H9 (cell line): ENCODE results near the gene NFU1. TPM values are rescaled to one million over a fixed set of nuclear protein-coding genes. Genes with fewer than 3 reads are reported as not detected.

Experiments used
- DNase-seq: peaks from one replicate; pipeline ENCODE4 v3.0.0-alpha.2; 2017
- H2AFZ ChIP-seq: one replicate; pipeline ENCODE4 v1.6.1; 2013; ENCODE audit warnings: mild to moderate bottlenecking, low read length, control low read depth, moderate library complexity
- H2AK5ac ChIP-seq: 2 replicates; pipeline ENCODE4 v1.6.1; 2013; ENCODE audit warnings: low read length, control low read depth, mixed read lengths; ENCODE audit not compliant: insufficient read length
- H2BK120ac ChIP-seq: one replicate; pipeline ENCODE4 v1.6.1; 2013; ENCODE audit warnings: low read depth, mild to moderate bottlenecking, low read length, control low read depth, inconsistent platforms; ENCODE audit not compliant: poor library complexity, severe bottlenecking
- H2BK12ac ChIP-seq: 2 replicates; pipeline ENCODE4 v1.6.1; 2013; ENCODE audit warnings: low read length, control low read depth, mixed read lengths, low read depth; ENCODE audit not compliant: insufficient read length
- H2BK15ac ChIP-seq: 2 replicates; pipeline ENCODE4 v1.6.1; 2013; ENCODE audit warnings: low read depth, low read length, control low read depth
- H2BK20ac ChIP-seq: one replicate; pipeline ENCODE4 v1.6.1; 2013; ENCODE audit warnings: low read depth, mild to moderate bottlenecking, low read length, control low read depth, inconsistent platforms; ENCODE audit not compliant: poor library complexity, severe bottlenecking
- H2BK5ac ChIP-seq: 2 replicates; pipeline ENCODE4 v1.6.1; 2013; ENCODE audit warnings: low read length, control low read depth, mixed read lengths; ENCODE audit not compliant: insufficient read length
- H3K14ac ChIP-seq: 2 replicates; pipeline ENCODE4 v1.6.1; 2013; ENCODE audit warnings: low read length, control low read depth; ENCODE audit not compliant: insufficient read depth
- H3K18ac ChIP-seq: 2 replicates; pipeline ENCODE4 v1.6.1; 2013; ENCODE audit warnings: low read depth, mild to moderate bottlenecking, mixed read lengths, low read length, control low read depth; ENCODE audit not compliant: insufficient read length
- H3K23ac ChIP-seq: 2 replicates; pipeline ENCODE4 v1.6.1; 2013; ENCODE audit warnings: low read length, control low read depth, mixed read lengths, low read depth; ENCODE audit not compliant: insufficient read length
- H3K23me2 ChIP-seq: 2 replicates; pipeline ENCODE4 v1.6.1; 2013; ENCODE audit warnings: low read depth, mild to moderate bottlenecking, mixed read lengths, low read length, control low read depth; ENCODE audit not compliant: insufficient read length, poor library complexity, severe bottlenecking
- H3K27ac ChIP-seq: 2 replicates; pipeline ENCODE4 v1.5.1; 2013; ENCODE audit warnings: low read length, control low read depth, mixed read lengths, low read depth; ENCODE audit not compliant: insufficient read length
- H3K27me3 ChIP-seq: 2 replicates; pipeline ENCODE4 v1.6.1; 2013; ENCODE audit warnings: low read length, control low read depth, inconsistent platforms; ENCODE audit not compliant: insufficient read depth
- H3K4ac ChIP-seq: 2 replicates; pipeline ENCODE4 v1.6.1; 2013; ENCODE audit warnings: low read depth, mild to moderate bottlenecking, control low read depth, inconsistent platforms, low read length, moderate library complexity
- H3K4me1 ChIP-seq: 2 replicates; pipeline ENCODE4 v1.6.1; 2013; ENCODE audit warnings: low read length, control low read depth, inconsistent platforms; ENCODE audit not compliant: insufficient read depth
- H3K4me2 ChIP-seq: 2 replicates; pipeline ENCODE4 v1.6.1; 2013; ENCODE audit warnings: low read length, control low read depth, mixed read lengths; ENCODE audit not compliant: insufficient read length, insufficient read depth
- H3K56ac ChIP-seq: 2 replicates; pipeline ENCODE4 v1.6.1; 2013; ENCODE audit warnings: low read depth, mild to moderate bottlenecking, mixed read lengths, low read length, control low read depth; ENCODE audit not compliant: insufficient read length
- H3K79me1 ChIP-seq: 2 replicates; pipeline ENCODE4 v1.6.1; 2013; ENCODE audit warnings: low read depth, mild to moderate bottlenecking, moderate library complexity, low read length, control low read depth, inconsistent platforms; ENCODE audit not compliant: insufficient read depth, poor library complexity, severe bottlenecking
- H3K79me2 ChIP-seq: 2 replicates; pipeline ENCODE4 v1.6.1; 2013; ENCODE audit warnings: low read length, control low read depth, inconsistent platforms; ENCODE audit not compliant: insufficient read depth
- H3K9ac ChIP-seq: 2 replicates; pipeline ENCODE4 v1.6.1; 2013; ENCODE audit warnings: low read length, control low read depth, mixed read lengths; ENCODE audit not compliant: insufficient read length; ENCODE audit errors: extremely low read depth
- H3K9me3 ChIP-seq: one replicate; pipeline ENCODE4 v1.6.1; 2013; ENCODE audit warnings: low read depth, low read length, inconsistent platforms; ENCODE audit not compliant: control insufficient read depth
- H3T11ph ChIP-seq: one replicate; pipeline ENCODE4 v1.6.1; 2013; ENCODE audit warnings: mild to moderate bottlenecking, low read length, control low read depth, inconsistent platforms
- H4K20me1 ChIP-seq: one replicate; pipeline ENCODE4 v1.6.1; 2013; ENCODE audit not compliant: control insufficient read depth, insufficient read length, insufficient read depth
- H4K5ac ChIP-seq: 2 replicates; pipeline ENCODE4 v1.6.1; 2013; ENCODE audit warnings: low read depth, mild to moderate bottlenecking, mixed read lengths, low read length, control low read depth; ENCODE audit not compliant: insufficient read length
- H4K8ac ChIP-seq: replicated peaks from 2 replicates; pipeline ENCODE4 v1.6.1; 2013; ENCODE audit warnings: low read length, control low read depth, mixed read lengths, low read depth; ENCODE audit not compliant: insufficient read length
- H4K91ac ChIP-seq: 2 replicates; pipeline ENCODE4 v1.6.1; 2013; ENCODE audit warnings: low read depth, mild to moderate bottlenecking, moderate library complexity, mixed read lengths, low read length, control low read depth; ENCODE audit not compliant: insufficient read length
- H3K27ac Mint-ChIP-seq, 3 experiments: 2 replicates in 2 of 3; 3 replicates in 1 of 3; pipeline ENCODE4 v1.8.0; 2020 to 2021; ENCODE audit warnings: mixed read lengths in 3 of 3, mild to moderate bottlenecking in 1 of 3, moderate library complexity in 1 of 3
- H3K27me3 Mint-ChIP-seq: 2 replicates; pipeline ENCODE4 v1.8.0; 2021; ENCODE audit warnings: low read depth, mild to moderate bottlenecking, moderate library complexity, mixed read lengths
- H3K36me3 Mint-ChIP-seq, 3 experiments: 2 replicates in 2 of 3; 3 replicates in 1 of 3; pipeline ENCODE4 v1.8.0; 2020 to 2021; ENCODE audit warnings: low read depth in 3 of 3, mixed read lengths in 3 of 3; ENCODE audit not compliant: insufficient read depth in 1 of 3
- H3K4me1 Mint-ChIP-seq, 2 experiments: 2 replicates each; pipeline ENCODE4 v1.8.0; 2020; ENCODE audit warnings: mixed read lengths in 2 of 2
- H3K4me3 Mint-ChIP-seq, 2 experiments: 2 replicates in 1 of 2; 3 replicates in 1 of 2; pipeline ENCODE4 v1.8.0; 2020 to 2021; ENCODE audit warnings: mild to moderate bottlenecking in 2 of 2, mixed read lengths in 2 of 2, moderate library complexity in 1 of 2
- H3K9me3 Mint-ChIP-seq, 2 experiments: 2 replicates in 1 of 2; 3 replicates in 1 of 2; pipeline ENCODE4 v1.8.0; 2020; ENCODE audit warnings: mild to moderate bottlenecking in 2 of 2, mixed read lengths in 2 of 2, moderate library complexity in 1 of 2
- WGBS: extraction: QIAGEN DNeasy Blood & Tissue Kit; methylation state at CpG from one replicate; pipeline ENCODE4 v1.1.7; 2013; ENCODE audit warnings: missing lambda C conversion rate, low lambda C conversion rate, mixed read lengths; ENCODE audit not compliant: insufficient read length; ENCODE audit errors: extremely low coverage; 5-methylcytosine and 5-hydroxymethylcytosine counted together
- total RNA-seq: library from RNA; stranded (reverse); gene quantifications from 2 replicates; pipeline ENCODE4 v1.2.1, GENCODE V29; 2021
- TF ChIP-seq, protein P1 (sequence below): fragments of 200-600 bp; sonication (generic); conservative IDR thresholded peaks from 3 replicates; pipeline ENCODE4 v1.8.0; 2021; ENCODE audit warnings: antibody characterized with exemption, mild to moderate bottlenecking

NFU1 gene
- total RNA-seq, 1 experiment from 2014 or later: 61.4 TPM

- no peak overlapping the region for H3T11ph ChIP-seq
- DNase-seq: no peak
- no peaks in the 10 kb centered on the region for H4K20me1 ChIP-seq
- no peaks in the 10 kb centered on the region for H3K9me3 Mint-ChIP-seq
- WGBS: no CpG with 5 or more reads among the region's 7 CpGs
- no peak overlapping the region for H4K8ac ChIP-seq
- H3K27ac Mint-ChIP-seq: no peak overlapping the region; a peak in 1 of 7 replicates
- H3K14ac ChIP-seq: no peak overlapping the region
- no peaks in the 10 kb centered on the region for H3K27me3 Mint-ChIP-seq
- H3K4ac ChIP-seq: no peak overlapping the region
- no peak overlapping the region for H3K56ac ChIP-seq
- no peak overlapping the region for H3K9ac ChIP-seq
- H2BK120ac ChIP-seq: no peak overlapping the region
- H3K18ac ChIP-seq: no peak overlapping the region
- TF ChIP-seq, protein P1, sequence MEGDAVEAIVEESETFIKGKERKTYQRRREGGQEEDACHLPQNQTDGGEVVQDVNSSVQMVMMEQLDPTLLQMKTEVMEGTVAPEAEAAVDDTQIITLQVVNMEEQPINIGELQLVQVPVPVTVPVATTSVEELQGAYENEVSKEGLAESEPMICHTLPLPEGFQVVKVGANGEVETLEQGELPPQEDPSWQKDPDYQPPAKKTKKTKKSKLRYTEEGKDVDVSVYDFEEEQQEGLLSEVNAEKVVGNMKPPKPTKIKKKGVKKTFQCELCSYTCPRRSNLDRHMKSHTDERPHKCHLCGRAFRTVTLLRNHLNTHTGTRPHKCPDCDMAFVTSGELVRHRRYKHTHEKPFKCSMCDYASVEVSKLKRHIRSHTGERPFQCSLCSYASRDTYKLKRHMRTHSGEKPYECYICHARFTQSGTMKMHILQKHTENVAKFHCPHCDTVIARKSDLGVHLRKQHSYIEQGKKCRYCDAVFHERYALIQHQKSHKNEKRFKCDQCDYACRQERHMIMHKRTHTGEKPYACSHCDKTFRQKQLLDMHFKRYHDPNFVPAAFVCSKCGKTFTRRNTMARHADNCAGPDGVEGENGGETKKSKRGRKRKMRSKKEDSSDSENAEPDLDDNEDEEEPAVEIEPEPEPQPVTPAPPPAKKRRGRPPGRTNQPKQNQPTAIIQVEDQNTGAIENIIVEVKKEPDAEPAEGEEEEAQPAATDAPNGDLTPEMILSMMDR: no peak
- H3K79me2 ChIP-seq: no peaks in the 10 kb centered on the region
- no peak overlapping the region for H4K91ac ChIP-seq
- no peak overlapping the region for H3K4me2 ChIP-seq
- H2AK5ac ChIP-seq: no peak overlapping the region
- peaks cover 41 to 70% (median 66%) of the 10 kb centered on the region in 3 experiments; a peak in 6 of 7 replicates for H3K36me3 Mint-ChIP-seq
- H3K4me1 ChIP-seq: no peaks in the 10 kb centered on the region
- no peak overlapping the region for H3K23ac ChIP-seq
- H3K4me3 Mint-ChIP-seq: no peak overlapping the region
- H3K27me3 ChIP-seq: no peaks in the 10 kb centered on the region
- no peak overlapping the region for H4K5ac ChIP-seq
- no peak overlapping the region for H3K27ac ChIP-seq
- H2BK20ac ChIP-seq: no peak overlapping the region
- 0 out of 4 replicates have a peak, but pooled peaks cover 0 to 4% of the 10 kb centered on the region in 2 experiments for H3K4me1 Mint-ChIP-seq
- H3K23me2 ChIP-seq: no peaks in the 10 kb centered on the region
- H2BK15ac ChIP-seq: no peak overlapping the region
- H3K9me3 ChIP-seq: no peaks in the 10 kb centered on the region
- no peak overlapping the region for H2BK12ac ChIP-seq
- H3K79me1 ChIP-seq: no peaks in the 10 kb centered on the region
- no peak overlapping the region for H2AFZ ChIP-seq
- no peak overlapping the region for H2BK5ac ChIP-seq
These were observed 68.6 kb downstream of the NFU1 start for GRCh38 chr2:69368588-69368987.
